ENCODE measurements around the gene MBD6. TPM values are rescaled to one million over a fixed set of nuclear protein-coding genes. Genes with fewer than 3 reads are reported as not detected.

The MBD6 gene
- 9.9 and 15.0 TPM in 2 replicates for total RNA-seq

DNA sequence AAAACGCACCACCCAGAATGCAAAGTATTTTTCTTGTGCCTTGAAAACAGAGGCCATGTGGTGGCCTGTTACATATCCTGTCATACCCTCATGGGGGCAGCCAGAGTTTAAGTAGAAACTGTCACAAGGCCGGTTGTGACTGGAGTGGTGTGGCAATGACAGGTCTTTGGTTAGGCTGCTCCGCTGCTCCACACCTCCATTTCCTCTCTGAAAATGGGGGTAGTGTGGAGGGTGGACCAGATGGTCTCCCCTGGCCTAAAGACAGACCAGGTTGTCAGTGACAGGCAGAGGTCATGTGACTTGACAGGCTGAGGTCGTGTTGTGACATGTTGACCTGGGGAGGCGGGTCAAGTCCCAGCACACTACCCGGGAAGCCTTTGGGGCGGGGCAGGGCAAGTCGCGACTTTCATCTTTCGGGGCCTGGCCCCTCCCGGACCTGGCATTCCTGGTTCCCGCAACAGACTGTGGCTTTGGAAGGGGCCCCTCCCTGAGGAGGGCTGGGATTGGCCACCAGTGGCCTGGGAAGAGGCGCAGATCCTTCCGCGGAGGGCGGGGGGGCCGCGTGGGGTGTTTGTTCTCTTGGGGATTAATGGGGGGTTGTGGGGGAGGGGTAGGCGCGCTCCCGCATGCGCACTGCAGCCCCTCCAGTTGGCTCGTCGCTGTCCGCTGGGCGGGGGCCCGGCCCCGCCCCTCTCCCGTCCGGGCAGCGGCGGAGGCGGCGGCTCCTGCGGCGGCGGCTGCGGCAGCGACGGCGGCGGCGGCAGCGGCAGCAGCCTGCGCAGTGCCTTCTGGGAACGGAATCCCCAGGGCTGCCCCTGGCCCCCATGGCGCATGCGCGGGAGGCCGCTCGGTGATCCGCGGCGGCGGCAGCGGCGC, at the start of gene MBD6:
MBD6 (plus strand) TSS at position 814 of the 876 bp plus-strand sequence. CDS start 1,480 bp downstream, outside the sequence.

GRCh38 chr12:57479376-57480115, 43.1 kb upstream of the MBD6 start, which contains the start of gene ARHGAP9:
TSS of gene ARHGAP9 (minus strand) at chr12:57479866. CDS start at chr12:57479406, 460 bp downstream.

DNA sequence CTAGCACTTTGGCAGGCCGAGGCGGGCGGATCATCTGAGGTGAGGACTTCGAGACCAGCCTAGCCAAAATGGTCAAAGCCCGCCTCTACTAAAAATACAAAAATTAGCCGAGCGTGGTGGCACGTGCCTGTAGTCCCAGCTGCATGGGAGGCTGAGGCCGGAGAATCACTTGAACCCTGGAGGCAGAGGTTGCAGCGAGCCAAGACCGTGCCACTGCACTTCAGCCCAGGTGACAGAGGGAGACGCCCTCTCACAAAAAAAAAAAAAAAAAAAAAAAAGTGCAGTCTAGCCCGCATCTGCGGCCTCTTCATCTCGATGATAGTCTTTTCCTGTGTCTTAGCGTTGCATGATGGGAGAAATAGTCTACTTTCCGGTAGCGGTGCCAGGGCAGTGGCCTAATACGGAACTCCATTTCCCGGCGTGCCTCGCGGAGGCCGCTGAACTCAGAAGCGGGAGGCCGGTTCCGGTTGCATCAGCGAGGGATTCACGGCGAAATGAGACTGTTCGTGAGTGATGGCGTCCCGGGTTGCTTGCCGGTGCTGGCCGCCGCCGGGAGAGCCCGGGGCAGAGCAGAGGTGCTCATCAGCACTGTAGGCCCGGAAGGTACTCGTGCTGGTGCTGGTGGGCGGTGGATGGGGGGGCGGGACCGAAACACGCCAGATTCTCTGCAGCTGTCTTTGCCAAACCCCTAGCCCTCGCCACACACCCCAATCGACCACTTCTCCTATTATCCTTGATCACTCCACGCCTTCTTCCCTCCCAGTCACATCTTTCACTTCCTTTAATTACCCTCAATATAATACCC, 34.8 kb upstream of the MBD6 start, which contains the start of gene MARS1:
MARS1 (plus strand) TSS at position 472 of the 805 bp plus-strand sequence; CDS start at position 495, 23 bp downstream.

GRCh38 chr12:57520053-57520818, 2.4 kb upstream of the MBD6 start, which contains the start of gene DDIT3:
TSS of gene DDIT3 (minus strand) at chr12:57520514. CDS start at chr12:57517406, 3,108 bp downstream.

GRCh38 chr12:57546438-57547287, 24.0 kb downstream of the MBD6 start, which contains the start of gene DCTN2:
TSS of gene DCTN2 (minus strand) at chr12:57547192. CDS start at chr12:57547063, 129 bp downstream.

GRCh38 chr12:57549909-57550640, 27.5 kb downstream of the MBD6 start, which contains the start of gene KIF5A:
TSS of gene KIF5A (plus strand) at chr12:57550044. CDS start at chr12:57550272, 228 bp downstream.

Other genes with a start within 250 kb of the MBD6 start
- gene R3HDM2, start 91.8 kb upstream of the MBD6 start, total RNA-seq = 15.2 and 18.1 TPM in 2 replicates
- gene INHBC, start 88.0 kb upstream of the MBD6 start, total RNA-seq = not detected in 2 replicates
- gene INHBE, start 67.5 kb upstream of the MBD6 start, total RNA-seq = 0.36 and 1.1 TPM in 2 replicates
- not detected in 2 replicates for gene GLI1, start 63.0 kb upstream of the MBD6 start, total RNA-seq
- gene ARHGAP9, start 43.0 kb upstream of the MBD6 start, total RNA-seq = under 0.01 and 2.9 TPM in 2 replicates
- gene MARS1, start 34.8 kb upstream of the MBD6 start, total RNA-seq = 82.6 and 93.7 TPM in 2 replicates
- gene DDIT3, start 2.3 kb upstream of the MBD6 start, total RNA-seq = 43.5 and 52.7 TPM in 2 replicates
- 126 and 150 TPM in 2 replicates for gene DCTN2, start 24.4 kb downstream of the MBD6 start, total RNA-seq
- gene KIF5A, start 27.2 kb downstream of the MBD6 start, total RNA-seq = not detected in 2 replicates
- gene PIP4K2C, start 68.4 kb downstream of the MBD6 start, total RNA-seq = 11.0 and 19.4 TPM in 2 replicates
- gene DTX3, start 82.0 kb downstream of the MBD6 start, total RNA-seq = 4.7 and 5.3 TPM in 2 replicates
- 10.5 and 11.0 TPM in 2 replicates for gene ARHGEF25, start 88.6 kb downstream of the MBD6 start, total RNA-seq
- 0.16 and 0.18 TPM in 2 replicates for gene B4GALNT1, start 110.4 kb downstream of the MBD6 start, total RNA-seq
- 310 and 312 TPM in 2 replicates for gene OS9, start 171.3 kb downstream of the MBD6 start, total RNA-seq
- 0.18 and 0.32 TPM in 2 replicates for gene AGAP2, start 215.9 kb downstream of the MBD6 start, total RNA-seq
- gene TSPAN31, start 222.2 kb downstream of the MBD6 start, total RNA-seq = 70.0 and 70.2 TPM in 2 replicates
- 155 and 176 TPM in 2 replicates for gene CDK4, start 229.5 kb downstream of the MBD6 start, total RNA-seq
- gene MARCHF9, start 232.3 kb downstream of the MBD6 start, total RNA-seq = 2.9 and 3.2 TPM in 2 replicates
- 11.4 TPM in 1 of 2 replicates, not detected in the other for gene CYP27B1, start 244.3 kb downstream of the MBD6 start, total RNA-seq
- 11.8 and 16.6 TPM in 2 replicates for gene METTL1, start 249.3 kb downstream of the MBD6 start, total RNA-seq
- 8.7 and 14.6 TPM in 2 replicates for gene EEF1AKMT3, start 249.8 kb downstream of the MBD6 start, total RNA-seq